ENCODE data around the gene CNTN4. TPM values are rescaled to one million over a fixed set of nuclear protein-coding genes. Genes with fewer than 3 reads are reported as not detected.

Gene CNTN4
- total RNA-seq, 1 experiment from 2014 or later: 1.6 TPM

GRCh38 chr3:2872884-2873283 is 774.2 kb downstream of the CNTN4 start:
- H3K23ac ChIP-seq (ENCODE audit: insufficient read length, low read depth, low read length): no peak overlapping the region
- H3K14ac ChIP-seq (ENCODE audit: insufficient read depth, low read length): no peak overlapping the region
- no peak overlapping the region for H3K4me3 Mint-ChIP-seq
- WGBS (ENCODE audit: extremely low coverage, insufficient read length, low lambda C conversion rate): no CpG with 5 or more reads among the region's 2 CpGs
- no peak overlapping the region for H2BK15ac ChIP-seq (ENCODE audit: low read depth, low read length)
- H3K9ac ChIP-seq (ENCODE audit: extremely low read depth, insufficient read length, low read length): no peak overlapping the region
- no peaks in the 10 kb centered on the region for H3K9me3 Mint-ChIP-seq
- 0 out of 4 replicates have a peak, but pooled peaks cover 0 to 2% of the 10 kb centered on the region in 2 experiments for H3K4me1 Mint-ChIP-seq
- H3K18ac ChIP-seq (ENCODE audit: insufficient read length, low read depth, low read length): no peak overlapping the region
- no peak for TF ChIP-seq CTCF (conservative IDR thresholded peaks at IDR 0.05)
- H4K8ac ChIP-seq (replicated peaks; ENCODE audit: insufficient read length, low read depth, low read length): no peak overlapping the region
- H3K79me1 ChIP-seq (ENCODE audit: insufficient read depth, low read depth, low read length, poor library complexity, severe bottlenecking): no peaks in the 10 kb centered on the region
- no peak overlapping the region for H4K5ac ChIP-seq (ENCODE audit: insufficient read length, low read depth, low read length)
- H3K4ac ChIP-seq (ENCODE audit: low read depth, low read length): no peak overlapping the region
- H2AFZ ChIP-seq (ENCODE audit: low read length): no peak overlapping the region
- H3K23me2 ChIP-seq (ENCODE audit: insufficient read length, low read depth, low read length, poor library complexity, severe bottlenecking): no peaks in the 10 kb centered on the region
- no peaks in the 10 kb centered on the region for H3K79me2 ChIP-seq (ENCODE audit: insufficient read depth, low read length)
- no peak overlapping the region for H3K56ac ChIP-seq (ENCODE audit: insufficient read length, low read depth, low read length)
- no peak overlapping the region for H2BK20ac ChIP-seq (ENCODE audit: low read depth, low read length, poor library complexity, severe bottlenecking)
- H3K27ac ChIP-seq (ENCODE audit: insufficient read length, low read depth, low read length): no peak overlapping the region
- no peaks in the 10 kb centered on the region for H3K4me1 ChIP-seq (ENCODE audit: insufficient read depth, low read length)
- no peak for DNase-seq
- H3K27me3 Mint-ChIP-seq (ENCODE audit: low read depth): no peaks in the 10 kb centered on the region
- H2BK120ac ChIP-seq (ENCODE audit: low read depth, low read length, poor library complexity, severe bottlenecking): no peak overlapping the region
- no peaks in the 10 kb centered on the region for H3K36me3 Mint-ChIP-seq (ENCODE audit: insufficient read depth in 1 of 3, low read depth in 3 of 3)
- H4K20me1 ChIP-seq (ENCODE audit: control insufficient read depth, insufficient read depth, insufficient read length): no peaks in the 10 kb centered on the region
- H2AK5ac ChIP-seq (ENCODE audit: insufficient read length, low read length): no peak overlapping the region
- no peak overlapping the region for H2BK5ac ChIP-seq (ENCODE audit: insufficient read length, low read length)
- no peak overlapping the region for H4K91ac ChIP-seq (ENCODE audit: insufficient read length, low read depth, low read length)
- H3K9me3 ChIP-seq (ENCODE audit: control insufficient read depth, low read depth, low read length): no peaks in the 10 kb centered on the region
- no peak overlapping the region for H2BK12ac ChIP-seq (ENCODE audit: insufficient read length, low read depth, low read length)
- no peaks in the 10 kb centered on the region for H3K27me3 ChIP-seq (ENCODE audit: insufficient read depth, low read length)
- no peak overlapping the region; a peak in 1 of 7 replicates for H3K27ac Mint-ChIP-seq
- no peak overlapping the region for H3T11ph ChIP-seq (ENCODE audit: low read length)
- H3K4me2 ChIP-seq (ENCODE audit: insufficient read depth, insufficient read length, low read length): no peak overlapping the region

Data from H9 (cell line).